H1 (cell line): ENCODE data around the gene CBLN1. TPM values are rescaled to one million over a fixed set of nuclear protein-coding genes. Genes with fewer than 3 reads are reported as not detected.
A peak's percentile ranks its signal among the peaks of the same experiment; 100 is the strongest.

Experiments
- CTCF ChIA-PET: fragments of 300-600 bp; sonication (Branson Sonifier 250); formaldehyde crosslinking; loops from one replicate; lab custom pipeline; 2021; ENCODE audit not compliant: partially characterized antibody; lab: Charles Lee
- POLR2A ChIA-PET: fragments of 300-600 bp; sonication (Branson Sonifier 250); formaldehyde crosslinking; loops from one replicate; lab custom pipeline; 2021; ENCODE audit warnings: inconsistent platforms; ENCODE audit not compliant: partially characterized antibody; lab: Charles Lee
- DNase-seq, 2 experiments: peaks; one replicate each; pipeline versions ENCODE4 v3.0.0 to v3.0.0-alpha.2; 2010 to 2022; ENCODE audit warnings: low spot score in 2 of 2, low read depth in 1 of 2, mixed read lengths in 1 of 2
- FAIRE-seq: peaks from 2 replicates; lab custom pipeline; 2011; peaks lifted over from hg19 to GRCh38; lab: Jason Lieb, UNC
- H2AFZ ChIP-seq: 2 replicates; pipeline ENCODE4 v1.8.1; 2012; ENCODE audit warnings: low read length, inconsistent platforms
- H2AK5ac ChIP-seq: 2 replicates; pipeline ENCODE4 v1.6.1; 2013; ENCODE audit warnings: low read depth, low read length
- H2BK120ac ChIP-seq: replicated peaks from 2 replicates; pipeline ENCODE3; 2013; ENCODE audit warnings: low read depth, low read length, inconsistent platforms
- H2BK12ac ChIP-seq: 2 replicates; pipeline ENCODE4 v1.6.1; 2013; ENCODE audit warnings: low read depth, low read length
- H2BK15ac ChIP-seq: 2 replicates; pipeline ENCODE4 v1.6.1; 2013; ENCODE audit warnings: low read length
- H2BK20ac ChIP-seq: 2 replicates; pipeline ENCODE4 v1.6.1; 2013; ENCODE audit warnings: low read length
- H2BK5ac ChIP-seq: 2 replicates; pipeline ENCODE4 v1.6.1; 2013; ENCODE audit warnings: low read depth, low read length
- H3K14ac ChIP-seq: 2 replicates; pipeline ENCODE4 v1.6.1; 2013; ENCODE audit warnings: inconsistent platforms; ENCODE audit not compliant: insufficient read length
- H3K18ac ChIP-seq: 2 replicates; pipeline ENCODE4 v1.6.1; 2013; ENCODE audit warnings: low read length; ENCODE audit errors: extremely low read depth
- H3K23ac ChIP-seq: 2 replicates; pipeline ENCODE4 v1.6.1; 2013; ENCODE audit warnings: inconsistent platforms; ENCODE audit not compliant: insufficient read length
- H3K23me2 ChIP-seq: 2 replicates; pipeline ENCODE4 v1.6.1; 2013; ENCODE audit warnings: low read depth, low read length
- H3K27ac ChIP-seq: 2 replicates; pipeline ENCODE4 v1.6.1; 2011; ENCODE audit warnings: low read depth, low read length, inconsistent platforms
- H3K27me3 ChIP-seq, 4 experiments: replicated peaks in 1 of 4; 1 replicate in 1 of 4; 2 replicates in 3 of 4; pipeline versions ENCODE4 v1.6.1 to v1.8.1; 2011 to 2013; ENCODE audit warnings: low read length in 3 of 4, mild to moderate bottlenecking in 3 of 4, inconsistent platforms in 2 of 4, mixed read lengths in 2 of 4, moderate library complexity in 1 of 4; ENCODE audit not compliant: control insufficient read depth in 3 of 4, insufficient read depth in 3 of 4; ENCODE audit errors: extremely low read depth in 1 of 4
- H3K36me3 ChIP-seq, 4 experiments: 2 replicates each; pipeline versions ENCODE4 v1.6.1 to v1.8.1; 2011 to 2013; ENCODE audit warnings: mild to moderate bottlenecking in 4 of 4, low read length in 3 of 4, moderate library complexity in 2 of 4, control low read depth in 1 of 4, inconsistent platforms in 1 of 4; ENCODE audit not compliant: insufficient read depth in 4 of 4, control insufficient read depth in 2 of 4
- H3K4ac ChIP-seq: replicated peaks from 2 replicates; pipeline ENCODE3; 2013; ENCODE audit warnings: low read length, low read depth, mixed read lengths, inconsistent platforms; ENCODE audit not compliant: insufficient read length
- H3K4me1 ChIP-seq, 4 experiments: replicated peaks in 1 of 4; 1 replicate in 1 of 4; 2 replicates in 3 of 4; pipeline versions ENCODE4 v1.6.1 to v1.8.1; 2011 to 2013; ENCODE audit warnings: low read length in 3 of 4, inconsistent platforms in 2 of 4, mixed read lengths in 1 of 4; ENCODE audit not compliant: insufficient read depth in 4 of 4, control insufficient read depth in 3 of 4
- H3K4me2 ChIP-seq, 2 experiments: 2 replicates each; pipeline versions ENCODE4 v1.6.1 to v1.8.1; 2011 to 2013; ENCODE audit warnings: low read depth in 2 of 2, low read length in 2 of 2, control low read depth in 1 of 2, inconsistent platforms in 1 of 2, mild to moderate bottlenecking in 1 of 2; ENCODE audit not compliant: insufficient read depth in 1 of 2
- H3K4me3 ChIP-seq, 4 experiments: fragments of 200-600, 300-600 bp in 1 of 4; sonication (generic), shearing (Covaris generic), sonication (Bioruptor Twin) in 1 of 4; 2 replicates each; pipeline versions ENCODE4 v1.5.1 to v1.8.1; 2011 to 2016; ENCODE audit warnings: low read length in 4 of 4, low read depth in 3 of 4, control low read depth in 2 of 4, inconsistent platforms in 2 of 4, mild to moderate bottlenecking in 2 of 4, mixed read lengths in 1 of 4, moderate library complexity in 1 of 4; ENCODE audit not compliant: insufficient read depth in 2 of 4; ENCODE audit errors: extremely low read depth in 1 of 4
- H3K56ac ChIP-seq: replicated peaks from 2 replicates; pipeline ENCODE3; 2013; ENCODE audit warnings: low read depth, mild to moderate bottlenecking, mixed read lengths, low read length, inconsistent platforms; ENCODE audit not compliant: insufficient read length
- H3K79me1 ChIP-seq: 2 replicates; pipeline ENCODE4 v1.6.1; 2013; ENCODE audit warnings: low read depth, low read length, control low read depth
- H3K79me2 ChIP-seq, 2 experiments: 2 replicates each; pipeline versions ENCODE4 v1.6.1 to v1.8.1; 2012 to 2013; ENCODE audit warnings: low read length in 2 of 2, mild to moderate bottlenecking in 2 of 2, inconsistent platforms in 1 of 2; ENCODE audit not compliant: insufficient read depth in 2 of 2, control insufficient read depth in 1 of 2
- H3K9ac ChIP-seq, 4 experiments: replicated peaks in 1 of 4; 1 replicate in 1 of 4; 2 replicates in 3 of 4; pipeline versions ENCODE4 v1.6.1 to v1.8.1; 2011 to 2013; ENCODE audit warnings: low read depth in 3 of 4, low read length in 3 of 4, control low read depth in 2 of 4, mild to moderate bottlenecking in 2 of 4, moderate library complexity in 2 of 4, inconsistent platforms in 1 of 4; ENCODE audit errors: extremely low read depth in 1 of 4
- H3K9me3 ChIP-seq, 2 experiments: 2 replicates each; pipeline versions ENCODE4 v1.6.1 to v1.8.1; 2012 to 2013; ENCODE audit warnings: mild to moderate bottlenecking in 2 of 2, moderate library complexity in 2 of 2, control low read depth in 1 of 2, inconsistent platforms in 1 of 2, low read depth in 1 of 2, low read length in 1 of 2, mixed read lengths in 1 of 2; ENCODE audit not compliant: insufficient read depth in 2 of 2
- H4K20me1 ChIP-seq, 2 experiments: replicated peaks in 1 of 2; 2 replicates each; pipeline versions ENCODE3 to v1.8.1; 2011 to 2013; ENCODE audit warnings: inconsistent platforms in 2 of 2, low read length in 2 of 2, mild to moderate bottlenecking in 1 of 2; ENCODE audit not compliant: insufficient read depth in 2 of 2, control insufficient read depth in 1 of 2
- H4K5ac ChIP-seq: 2 replicates; pipeline ENCODE4 v1.6.1; 2013; ENCODE audit warnings: low read length, low read depth, mixed read lengths, inconsistent platforms; ENCODE audit not compliant: insufficient read length
- H4K8ac ChIP-seq: 2 replicates; pipeline ENCODE4 v1.8.0; 2013; ENCODE audit warnings: mild to moderate bottlenecking, moderate library complexity, low read length, inconsistent platforms; ENCODE audit not compliant: insufficient read depth; ENCODE audit errors: extremely low read depth
- H4K91ac ChIP-seq: replicated peaks from 2 replicates; pipeline ENCODE3; 2013; ENCODE audit warnings: low read length, mixed read lengths, inconsistent platforms; ENCODE audit not compliant: insufficient read length
- KDM1A ChIP-seq: fragments of 200-600, 300-600 bp; sonication (generic); IDR thresholded peaks from 2 replicates; pipeline ENCODE4 v1.7.1; 2016; ENCODE audit warnings: mild to moderate bottlenecking, low read length, borderline replicate concordance
- SUZ12 ChIP-seq: fragments of 200-600 bp; sonication (generic); IDR thresholded peaks from 2 replicates; pipeline ENCODE4 v1.6.1; 2012; ENCODE audit warnings: mild to moderate bottlenecking, inconsistent platforms, low read length, moderate library complexity, mixed read lengths
- WGBS, 2 experiments: shearing (Covaris generic) in 1 of 2; methylation state at CpG; one replicate each; pipeline versions ENCODE4 v1.1.6 to v1.1.7; 2013 to 2015; ENCODE audit warnings: low lambda C conversion rate in 2 of 2, mixed read lengths in 2 of 2, inconsistent platforms in 1 of 2, low coverage in 1 of 2, missing lambda C conversion rate in 1 of 2; ENCODE audit not compliant: insufficient replicate concordance in 2 of 2, insufficient coverage in 1 of 2, insufficient read length in 1 of 2; ENCODE audit errors: extremely low coverage in 1 of 2, missing lambda C conversion rate in 1 of 2; 5-methylcytosine and 5-hydroxymethylcytosine counted together
- polyA plus RNA-seq, 7 experiments: library from polyadenylated mRNA; depleted of rRNA in 3 of 7; stranded (reverse) in 5 of 7; unstranded in 2 of 7; fragments of >200 nt in 5 of 7; fragments of 200-250 nt in 2 of 7; gene quantifications; 1 replicate in 5 of 7; 2 replicates in 1 of 7; 4 replicates in 1 of 7; pipeline versions ENCODE4 v1.2.1 to v1.2.3, GENCODE V29; 2011 to 2013; ENCODE audit warnings: missing spikeins in 2 of 7, mixed read lengths in 2 of 7
- total RNA-seq: library from RNA; stranded (reverse); fragmentation: NEBNext Ultra II Directional; extraction: Animal tissue kit (Norgen Biotek cat#: 25700); gene quantifications from 2 replicates; pipeline ENCODE4 v1.2.1, GENCODE V29; 2021

Gene CBLN1
- total and polyA plus RNA-seq, 2 of the 8 experiments (the other 6 are each of a cell fraction or from before 2014, with no cell fraction given), result 0.97 to 7.1 TPM

- Histone ChIP-seq H2BK5ac (no peak overlapping the region), H2BK120ac (no peak overlapping the region), H3K23ac (no peak overlapping the region), H4K20me1 (peaks cover 5 to 26% of the 10 kb centered on the region in 2 experiments), H3K56ac (no peak overlapping the region), H2AFZ (no peak overlapping the region), H3K4me2 (peak overlapping the region; percentile 92 to 98), H3K18ac (peak overlapping the region; percentile 48; the same call in 1 of the 2 replicates), H4K8ac (0 out of 2 replicates have a peak overlapping the region, but pooled peaks have one; percentile 12), H3K9me3 (no peaks in the 10 kb centered on the region), H3K36me3 (no peaks in the 10 kb centered on the region), H2BK15ac (no peak overlapping the region), H2AK5ac (no peak overlapping the region), H3K14ac (no peak overlapping the region), H3K27me3 (peaks cover 50 to 67% (median 64%) of the 10 kb centered on the region in 4 experiments), H3K9ac (no peak overlapping the region), H3K4me3 (peak overlapping the region; percentile 49 to 71 (median 63)), H4K91ac (no peak overlapping the region), H3K27ac (no peak overlapping the region), H3K4me1 (peaks cover 0 to 28% (median 19%) of the 10 kb centered on the region in 4 experiments; a peak in 6 of 7 replicates), H3K79me2 (no peaks in the 10 kb centered on the region), H2BK20ac (no peak overlapping the region), H3K4ac (no peak overlapping the region), H3K79me1 (no peaks in the 10 kb centered on the region), H3K23me2 (peaks cover 22% of the 10 kb centered on the region), H4K5ac (no peak overlapping the region), H2BK12ac (no peak overlapping the region)
- DNase-seq (peak; percentile 44 to 66), FAIRE-seq (no peak)
- ChIA-PET POLR2A (interaction anchor here (0.8 to 1.6 kb wide), 2 partner anchors 9 to 70 kb away, joined by 5 to 6 read pairs; no protein-coding TSS in a partner anchor), CTCF (interaction anchor here (0.5 to 3.4 kb wide), 18 partner anchors 10 to 419 kb away, joined by 3 to 16 read pairs (median 3); no protein-coding TSS in a partner anchor)
- WGBS, 2 experiments, result 2% methylated on average over 43 of the region's 49 CpGs; no CpG with 5 or more reads in 1 of the 2 experiments
- TF ChIP-seq KDM1A (no peak), SUZ12 (peak; percentile 72)
Observed at GRCh38 chr16:49282690-49283375, 1.2 kb upstream of the CBLN1 start.
